HG02981 (cell line): ENCODE results near the gene SCD5.

Experiments used
- ATAC-seq: cut with Tn5 transposase; IDR thresholded peaks from one replicate; pipeline ENCODE4 v1.9.1; 2021; ENCODE audit warnings: mild to moderate bottlenecking, moderate library complexity; ENCODE audit not compliant: unreplicated experiment

The SCD5 gene

DNA sequence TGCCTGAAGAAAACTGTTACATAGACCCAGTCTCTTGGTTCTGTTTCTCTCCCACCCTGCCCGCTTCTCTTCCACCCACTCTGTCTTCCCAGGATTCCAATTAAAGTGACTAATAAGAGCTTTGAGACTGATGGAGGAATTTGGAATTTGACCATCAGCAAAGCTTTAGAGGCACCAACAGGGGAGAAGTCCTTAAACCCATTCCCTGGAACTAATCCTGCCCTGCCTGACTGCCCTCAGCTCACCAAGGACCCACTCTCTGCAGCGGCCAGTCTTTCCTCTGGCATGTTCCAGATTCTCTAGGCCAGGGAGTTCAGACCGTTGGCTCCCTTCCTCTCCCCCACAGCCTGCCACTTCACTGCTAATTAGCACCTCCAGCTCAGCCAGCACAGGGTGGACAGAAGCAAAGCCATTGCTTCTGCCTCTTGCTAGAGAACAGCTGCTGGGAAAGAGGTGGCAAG, 23.9 kb downstream of the SCD5 start:
- ATAC-seq: no peak

DNA sequence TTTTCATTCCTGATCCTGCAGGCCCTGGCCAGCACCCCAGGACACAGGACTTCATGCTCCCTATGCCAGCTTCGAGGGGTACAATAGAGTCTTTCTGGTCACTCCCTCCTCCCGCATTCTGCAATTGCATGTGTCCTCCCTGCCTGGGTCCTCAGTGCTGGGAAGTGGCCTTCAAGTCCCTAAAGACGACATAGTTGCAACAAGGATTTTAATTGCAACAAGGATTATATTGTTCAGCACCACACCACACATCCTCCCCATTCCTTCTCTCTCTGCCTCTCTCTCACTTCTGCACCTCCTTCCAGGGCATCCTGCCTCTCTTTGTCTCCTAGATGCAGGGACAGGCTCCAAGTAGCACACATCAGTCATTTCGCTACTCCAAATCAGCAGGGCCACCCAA, 25.5 kb downstream of the SCD5 start:
- no peak for ATAC-seq

DNA sequence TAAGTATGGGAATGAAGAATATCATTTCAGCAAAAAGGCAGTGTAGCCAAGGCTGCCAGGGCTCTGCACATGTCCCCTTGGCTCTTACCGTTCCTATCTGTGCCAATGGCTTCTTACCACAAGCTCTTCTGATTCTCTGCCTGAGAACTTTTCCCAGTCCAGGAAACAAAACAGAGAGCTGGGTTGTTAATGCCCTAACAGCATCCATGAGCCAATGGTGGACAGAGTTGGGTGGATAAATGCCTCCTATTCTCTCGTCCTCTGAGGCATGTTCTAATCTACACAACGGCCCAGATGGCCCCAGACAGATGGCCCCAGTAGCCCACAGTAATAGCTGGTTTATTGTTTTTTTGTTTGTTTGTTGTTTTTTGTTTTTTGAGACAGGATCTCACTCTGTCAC, 28.0 kb downstream of the SCD5 start:
- no peak for ATAC-seq

DNA sequence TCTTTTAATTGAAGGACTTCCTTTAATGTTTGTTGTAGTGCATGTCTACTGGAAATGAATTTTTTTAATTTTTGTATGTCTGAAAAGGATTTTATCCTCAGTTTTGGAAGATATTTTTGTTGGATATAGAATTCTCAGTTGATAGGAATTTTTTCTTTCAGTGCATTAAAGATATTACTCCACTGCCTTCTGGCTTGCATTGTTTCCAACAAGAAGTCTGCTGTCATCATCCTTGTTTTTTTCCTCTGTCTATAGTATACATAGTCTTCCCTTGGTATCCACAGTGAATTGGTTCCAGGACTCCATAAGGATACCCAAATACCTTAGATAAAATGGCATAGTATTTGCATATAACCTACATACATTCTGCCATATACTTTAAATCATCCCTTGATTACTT, 33.5 kb downstream of the SCD5 start:
- no peak for ATAC-seq

DNA sequence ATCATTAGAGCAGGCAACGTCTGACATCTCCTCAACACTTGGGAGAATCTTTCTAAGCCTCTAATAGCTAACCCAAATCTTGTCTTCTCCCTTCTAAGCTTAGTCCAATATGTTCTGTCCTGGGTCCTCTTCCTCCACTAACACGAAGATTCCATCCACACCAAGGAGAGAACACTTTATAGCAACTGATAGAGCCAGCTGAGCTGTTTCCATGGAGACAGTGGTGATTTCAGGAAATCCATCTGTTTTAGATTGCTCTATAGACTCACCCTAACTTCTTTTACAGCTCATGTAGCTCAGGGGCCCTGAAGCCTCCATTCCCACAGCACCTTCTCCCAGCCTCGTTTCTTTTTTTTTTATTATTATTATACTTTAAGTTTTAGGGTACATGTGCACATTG, 37.4 kb downstream of the SCD5 start:
- ATAC-seq: no peak

DNA sequence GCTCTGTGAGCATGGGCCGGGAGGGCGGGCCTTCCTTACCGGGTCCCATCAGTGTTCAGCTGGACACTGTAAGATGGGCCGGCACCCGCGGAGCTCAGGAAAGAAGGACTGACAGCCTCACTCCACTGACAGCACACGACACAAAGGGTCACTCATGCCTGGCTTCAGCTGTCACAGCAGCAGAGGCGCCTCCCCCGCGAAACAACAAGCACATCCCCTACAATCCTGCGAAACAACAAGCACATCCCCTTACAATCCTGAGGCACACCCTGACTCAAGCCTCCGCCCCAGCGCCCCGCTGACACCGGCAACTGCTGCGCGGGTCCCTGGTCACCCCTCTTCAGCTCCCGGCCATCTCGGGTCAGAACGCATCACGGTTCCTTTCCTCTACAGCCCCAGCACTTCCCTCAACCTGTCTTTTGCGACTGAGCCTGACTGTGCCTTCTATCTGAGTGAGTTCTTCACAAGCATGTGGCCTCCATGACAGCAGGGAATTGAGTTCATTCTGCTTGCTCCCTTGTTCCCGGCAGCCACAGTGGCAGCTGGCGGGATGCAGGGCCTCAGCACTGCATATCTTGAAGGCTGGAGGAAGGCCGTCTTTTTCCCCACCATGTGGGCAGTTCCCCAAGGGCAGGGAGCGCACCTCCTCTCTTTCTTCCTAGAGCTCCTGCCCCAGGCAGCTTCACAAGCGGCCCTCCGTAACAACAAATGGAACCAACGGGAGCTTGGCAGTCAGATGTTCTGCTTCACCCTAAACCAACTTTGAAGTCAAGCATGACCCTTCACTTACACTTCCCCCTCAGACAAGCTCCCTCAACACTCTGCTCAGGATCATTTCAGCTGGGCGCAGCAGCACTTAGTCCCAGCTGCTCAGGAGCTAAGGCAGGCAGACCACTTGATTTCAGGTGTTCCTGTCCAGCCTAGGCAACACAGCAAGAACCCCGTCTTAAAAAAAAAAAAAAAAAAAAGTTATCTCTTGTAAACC, 39.6 kb downstream of the SCD5 start:
- no peak for ATAC-seq

DNA sequence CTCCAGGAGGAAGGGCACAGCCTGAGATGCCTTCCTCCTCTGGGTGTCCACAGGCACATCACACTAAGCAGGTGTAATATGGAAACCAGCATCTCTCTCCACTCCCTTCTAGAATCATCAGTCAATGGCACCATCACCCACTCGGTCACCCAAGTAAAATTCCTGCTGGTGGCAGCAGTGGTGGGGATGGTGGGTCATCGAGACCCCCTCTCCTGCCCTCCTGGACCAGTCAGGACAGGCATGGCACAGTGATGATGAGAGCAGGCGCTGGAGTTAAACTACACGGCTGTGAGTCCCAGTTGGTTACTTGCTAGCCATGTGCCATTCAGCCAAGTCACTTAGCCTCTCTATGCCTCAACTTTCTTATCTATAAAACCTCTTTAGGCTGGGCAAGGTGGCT, 42.5 kb downstream of the SCD5 start:
- ATAC-seq: no peak

DNA sequence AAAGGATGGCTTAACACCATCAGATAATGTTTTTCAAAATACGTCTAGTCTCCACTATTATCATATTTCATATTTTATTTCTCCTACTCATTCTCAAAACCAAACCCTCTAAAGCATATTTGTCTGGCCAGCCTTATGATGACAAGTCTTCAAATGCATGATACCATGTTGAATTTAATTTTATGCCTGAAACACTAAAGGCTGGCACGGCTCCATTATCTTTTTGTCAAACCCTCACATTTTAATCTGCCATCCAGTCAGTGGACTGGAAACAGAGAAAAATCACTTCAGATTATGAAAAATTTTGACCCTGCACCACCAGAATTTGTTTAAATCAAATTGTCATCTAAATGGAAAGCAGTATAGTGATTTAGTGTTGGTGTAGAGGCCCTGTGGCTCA, 42.9 kb downstream of the SCD5 start:
- no peak for ATAC-seq

DNA sequence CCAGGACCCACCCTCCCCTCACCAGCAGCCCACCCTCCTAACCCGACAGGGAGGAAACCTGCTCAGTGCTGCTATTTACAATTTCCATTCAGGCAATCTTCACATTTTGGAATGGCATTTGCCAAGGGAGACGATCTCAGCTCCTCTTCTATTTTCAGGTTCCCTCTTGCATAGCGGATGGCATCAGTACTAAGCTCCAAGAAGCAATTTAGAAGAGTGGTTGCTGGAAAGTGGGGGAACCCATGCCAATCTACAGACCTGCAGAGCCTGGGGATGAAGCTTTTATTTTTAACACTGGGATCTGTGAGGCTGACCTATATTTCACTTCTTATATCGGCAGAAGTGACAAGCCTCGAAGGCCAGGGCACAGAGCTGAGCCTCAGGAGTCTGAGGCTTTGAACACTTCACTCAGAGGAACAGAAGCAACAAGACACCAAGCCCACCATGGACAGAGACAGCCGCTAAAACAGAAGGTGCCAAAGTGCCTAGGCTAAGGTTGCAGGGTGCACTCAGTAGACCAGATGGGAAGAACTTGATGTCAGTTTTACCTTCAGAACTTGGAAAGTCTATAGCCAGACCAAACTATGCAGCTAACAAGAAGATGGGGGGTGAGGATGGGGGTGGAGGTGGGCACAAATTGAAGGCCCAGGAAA, 44.0 kb downstream of the SCD5 start:
- ATAC-seq: no peak

DNA sequence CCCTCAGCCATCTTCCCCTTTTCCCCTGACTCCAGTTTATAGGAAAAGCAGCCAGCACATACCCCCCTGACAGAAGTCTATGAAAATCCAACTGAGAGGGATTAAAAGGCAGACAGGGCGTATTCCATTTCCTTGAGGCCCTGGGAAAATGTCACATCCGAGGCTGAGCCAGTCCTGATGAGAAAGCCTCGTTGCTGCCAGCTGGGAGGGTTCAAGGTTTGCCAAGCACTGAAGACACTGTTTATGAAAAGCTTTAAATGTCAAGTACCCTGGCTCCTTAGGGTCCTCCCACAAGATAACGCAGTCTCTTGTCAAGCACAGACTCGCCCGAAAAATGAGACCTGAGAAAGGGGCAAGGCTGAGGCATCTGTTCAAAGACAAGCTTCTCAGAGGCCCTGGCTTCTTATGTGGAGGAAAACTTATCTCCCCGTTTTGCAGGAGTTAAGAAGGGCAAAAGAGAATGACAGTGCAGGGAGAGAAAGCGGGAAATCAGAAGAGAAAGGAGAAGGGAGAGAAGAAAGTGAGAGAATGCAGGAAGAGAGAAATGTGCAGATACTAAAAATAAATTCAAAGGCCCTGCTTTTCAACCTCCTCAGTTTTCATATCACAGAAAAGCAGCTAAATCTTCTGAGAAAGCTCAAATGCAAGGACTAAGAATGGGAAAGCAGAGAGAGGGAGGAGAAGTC, 44.7 kb downstream of the SCD5 start:
- no peak for ATAC-seq

DNA sequence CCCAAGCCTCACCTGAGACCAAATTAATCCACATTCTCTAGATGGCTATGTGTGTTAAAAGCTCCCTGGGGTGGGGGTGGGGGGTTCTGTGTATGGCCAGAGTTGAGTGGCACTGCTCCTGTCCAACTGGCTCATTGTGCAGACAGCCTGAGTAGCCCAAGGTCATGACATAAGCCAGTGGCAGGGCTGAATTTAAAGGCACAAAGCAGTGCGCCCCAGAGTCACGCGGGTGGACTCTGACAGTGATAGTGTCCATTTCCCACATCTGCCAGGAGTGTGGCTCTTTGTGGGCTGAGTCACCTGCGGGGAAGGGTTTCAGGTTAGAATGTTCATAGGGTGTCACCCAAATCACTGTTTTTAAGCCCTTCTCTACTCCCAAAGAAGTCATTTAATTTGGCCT, 45.4 kb downstream of the SCD5 start:
- no peak for ATAC-seq

DNA sequence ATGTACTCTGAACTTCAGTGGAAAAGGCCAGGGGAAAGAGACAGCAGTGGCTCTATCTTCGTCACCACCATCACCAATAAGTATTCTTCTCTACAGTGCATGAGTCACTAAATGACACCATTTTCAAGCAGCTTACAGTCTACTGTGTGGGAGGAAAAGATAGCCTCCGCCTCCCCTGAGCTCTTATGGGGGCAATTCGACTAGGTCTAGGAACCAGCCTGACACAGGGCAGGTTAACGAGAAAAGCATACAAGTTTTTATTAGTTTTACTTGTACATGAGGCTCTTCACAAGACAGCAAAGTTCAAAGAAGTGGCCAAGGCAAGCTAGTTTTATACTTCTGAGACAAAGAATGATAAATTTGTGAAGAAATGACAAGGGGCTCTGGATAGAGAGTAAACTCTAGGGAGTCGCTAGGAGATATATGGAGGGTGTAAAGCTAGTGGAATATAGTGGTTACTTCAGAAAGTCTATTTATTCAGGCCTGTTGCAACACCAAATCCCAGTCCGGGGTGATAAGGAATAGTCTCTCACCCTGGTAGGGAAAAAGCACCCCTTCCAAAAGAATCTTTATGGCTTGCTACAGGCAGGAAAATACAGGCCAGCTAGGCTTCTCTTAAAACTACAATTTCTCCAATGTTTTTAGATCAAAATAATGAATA, 49.7 kb downstream of the SCD5 start:
- no peak for ATAC-seq

DNA sequence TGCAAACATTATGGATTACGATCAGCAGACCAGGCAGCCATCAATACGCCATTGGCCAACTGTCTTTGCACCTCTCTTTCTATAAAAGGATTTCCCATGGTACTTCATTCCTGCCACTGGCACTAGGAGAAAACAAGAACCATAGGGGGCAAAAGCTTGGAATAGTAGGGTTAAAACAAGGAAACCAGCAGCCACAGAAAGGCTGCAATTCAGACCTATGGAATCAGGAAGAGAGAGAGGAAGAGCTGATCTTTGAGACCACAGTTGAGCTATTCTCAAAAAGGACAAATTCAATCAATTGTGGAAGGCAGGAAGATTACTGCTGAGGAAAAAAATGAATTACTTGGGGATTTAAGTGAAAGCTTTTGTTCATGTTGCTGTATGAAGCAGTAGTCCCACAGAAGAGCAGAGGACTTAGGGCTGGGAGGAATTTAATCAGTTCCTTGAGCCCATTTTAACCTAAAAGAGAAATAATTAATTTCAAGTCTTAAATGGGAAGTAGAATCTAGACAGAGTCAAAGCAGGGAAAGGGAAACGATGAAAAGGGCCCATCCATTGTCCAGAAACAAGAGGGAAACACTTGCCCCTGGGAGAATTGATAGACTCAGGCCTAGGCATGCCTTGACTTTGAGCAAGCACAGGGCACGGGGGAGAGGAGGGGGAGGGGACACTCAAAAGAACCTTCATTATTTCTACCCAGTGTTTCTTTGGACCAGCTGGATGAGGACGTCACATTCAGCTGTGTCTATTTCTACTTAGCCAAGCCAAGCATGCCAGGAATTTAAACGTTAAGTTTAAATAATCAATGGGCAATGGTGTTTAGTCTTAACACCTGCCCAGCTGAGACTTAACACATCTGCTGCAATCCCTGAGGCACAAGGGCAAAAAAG, 50.7 kb downstream of the SCD5 start:
- no peak for ATAC-seq

DNA sequence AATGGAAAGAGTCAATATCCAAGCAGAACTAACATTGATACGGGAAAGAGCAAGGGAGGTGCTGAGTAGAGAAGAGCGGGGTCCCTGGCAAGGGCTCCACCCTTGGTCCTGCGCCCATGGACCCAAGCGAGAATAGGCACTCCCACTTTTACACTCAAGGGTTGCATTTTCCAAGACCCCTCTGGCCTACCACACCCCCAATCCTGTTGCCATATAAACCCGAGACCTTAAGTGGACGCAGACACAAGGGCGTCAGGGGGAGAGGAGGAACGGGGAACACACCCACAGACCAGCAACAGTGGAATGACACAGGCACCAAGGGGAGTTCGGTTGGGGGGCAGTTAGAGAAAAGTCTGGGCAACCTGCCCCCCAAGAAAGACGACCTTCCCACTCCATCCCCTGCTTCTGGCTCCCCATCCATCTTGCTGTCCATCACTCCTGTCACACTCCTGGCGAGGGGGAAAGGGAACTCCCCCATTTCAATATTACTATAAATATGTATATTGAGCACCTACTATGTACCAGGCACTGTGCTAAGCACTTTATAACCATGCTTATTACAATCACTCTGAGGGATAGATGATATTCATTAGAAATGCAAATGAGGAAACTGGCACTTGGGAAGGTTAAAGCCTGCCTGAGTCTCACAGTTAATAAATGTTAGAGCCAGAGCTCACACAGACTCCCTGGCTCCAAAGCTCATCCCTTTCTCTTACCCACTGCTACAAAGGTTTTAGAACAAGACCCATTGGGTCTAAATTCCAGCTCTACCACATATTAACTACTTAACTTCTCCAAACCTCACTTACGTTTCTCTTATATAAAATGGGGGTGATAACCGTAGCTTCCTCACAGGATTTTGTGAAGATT, 51.7 kb downstream of the SCD5 start:
- ATAC-seq: no peak

DNA sequence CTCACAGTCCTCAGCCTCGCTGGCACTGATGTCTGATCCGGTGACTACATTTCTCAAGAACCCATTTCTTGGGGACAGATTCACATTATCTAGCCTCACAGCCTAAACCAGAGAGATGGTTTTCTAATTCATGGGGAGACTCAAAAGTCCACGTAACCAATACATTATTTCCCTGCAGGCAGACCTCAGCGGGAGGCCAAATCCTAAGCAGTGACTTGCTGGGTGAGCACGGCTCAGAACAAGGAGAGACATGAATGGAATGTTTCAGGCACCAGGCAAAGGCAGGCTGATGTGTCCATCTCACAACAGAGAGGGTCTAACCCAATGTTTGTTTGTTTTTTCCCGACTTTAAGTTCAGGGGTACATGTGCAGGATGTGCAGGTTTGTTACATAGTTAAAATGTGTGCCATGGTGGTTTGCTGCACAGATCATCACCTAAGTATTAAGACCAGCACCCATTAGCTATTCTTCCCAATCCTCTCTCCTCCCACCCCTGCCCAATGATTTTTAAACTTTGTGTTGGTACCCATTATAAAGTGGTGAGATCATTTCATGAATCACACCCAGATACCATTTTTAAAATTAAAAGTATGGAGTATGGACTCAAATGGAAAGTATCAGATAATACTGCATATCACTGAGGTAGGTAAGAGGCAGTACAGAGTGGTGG, 53.3 kb downstream of the SCD5 start:
- no peak for ATAC-seq

DNA sequence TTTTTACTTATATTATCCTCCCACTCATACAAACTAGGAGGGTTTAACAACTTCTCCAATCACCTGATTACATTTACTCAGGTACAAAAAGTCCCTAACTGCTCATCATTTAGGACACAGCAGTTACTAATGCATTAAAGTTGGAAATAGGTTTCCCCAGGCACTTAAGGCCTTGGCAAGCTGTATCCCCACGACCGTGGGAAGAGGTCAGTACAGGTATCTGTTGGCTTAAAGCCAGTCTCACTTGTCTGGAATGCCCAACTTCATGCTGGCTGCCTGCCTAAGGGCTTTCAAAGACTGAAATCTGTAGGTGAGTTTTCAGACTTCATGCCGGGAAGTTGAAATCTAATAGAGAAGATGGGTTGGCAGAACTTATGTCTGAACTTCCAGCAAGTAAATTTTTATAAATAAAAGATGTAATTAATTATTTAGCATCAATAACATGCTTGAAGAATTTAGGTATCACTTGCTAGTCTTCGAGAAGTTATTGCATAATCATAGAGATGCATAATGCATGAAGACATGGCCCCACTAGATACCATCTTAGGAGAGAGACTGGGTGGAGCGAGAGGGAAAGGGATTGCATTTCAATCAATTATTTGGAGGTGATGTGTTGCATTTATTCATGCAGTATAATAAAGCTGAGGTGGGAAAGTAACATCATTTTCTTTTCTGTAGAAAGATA, 54.2 kb downstream of the SCD5 start:
- no peak for ATAC-seq

DNA sequence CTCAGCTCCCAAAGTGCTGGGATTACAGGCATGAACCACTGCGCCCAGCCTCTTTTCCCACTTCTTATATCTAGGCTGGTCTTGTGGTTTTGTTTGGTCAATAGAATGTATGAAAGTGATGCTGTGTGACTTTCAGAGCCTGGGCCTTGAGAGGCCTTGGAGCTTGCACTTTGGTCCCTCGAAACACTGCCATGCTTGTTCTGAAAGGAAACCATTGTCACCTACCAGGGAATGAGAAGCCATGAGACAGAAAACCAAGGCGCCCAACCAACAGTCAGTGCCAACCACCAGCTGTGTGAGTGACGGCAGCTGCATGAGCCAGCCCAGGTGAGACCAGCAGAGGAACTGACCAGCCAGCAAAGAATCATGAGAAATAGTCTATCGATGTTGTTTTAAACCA, 57.4 kb downstream of the SCD5 start:
- no peak for ATAC-seq
